ENCODE results near the gene GPR155.

DNA sequence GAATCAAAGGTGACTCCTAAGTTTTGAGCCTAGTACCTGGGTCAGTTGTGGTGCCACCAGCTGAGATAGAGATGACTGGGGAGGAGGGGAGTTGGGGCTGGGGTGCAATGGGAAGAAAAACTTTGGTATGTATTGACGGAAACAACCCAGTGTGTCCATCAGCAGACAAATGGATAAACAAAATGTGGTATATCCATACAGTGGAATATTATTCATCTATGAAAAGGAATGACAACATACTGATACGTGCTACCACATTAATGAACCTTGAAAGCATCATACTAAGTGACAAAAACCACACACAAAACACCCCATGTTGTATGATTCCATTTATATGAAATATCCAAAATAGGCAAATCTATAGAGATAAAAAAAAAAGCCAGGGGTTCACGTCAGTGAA, 41.1 kb upstream of the GPR155 start:
- TF ChIP-seq, protein P1, sequence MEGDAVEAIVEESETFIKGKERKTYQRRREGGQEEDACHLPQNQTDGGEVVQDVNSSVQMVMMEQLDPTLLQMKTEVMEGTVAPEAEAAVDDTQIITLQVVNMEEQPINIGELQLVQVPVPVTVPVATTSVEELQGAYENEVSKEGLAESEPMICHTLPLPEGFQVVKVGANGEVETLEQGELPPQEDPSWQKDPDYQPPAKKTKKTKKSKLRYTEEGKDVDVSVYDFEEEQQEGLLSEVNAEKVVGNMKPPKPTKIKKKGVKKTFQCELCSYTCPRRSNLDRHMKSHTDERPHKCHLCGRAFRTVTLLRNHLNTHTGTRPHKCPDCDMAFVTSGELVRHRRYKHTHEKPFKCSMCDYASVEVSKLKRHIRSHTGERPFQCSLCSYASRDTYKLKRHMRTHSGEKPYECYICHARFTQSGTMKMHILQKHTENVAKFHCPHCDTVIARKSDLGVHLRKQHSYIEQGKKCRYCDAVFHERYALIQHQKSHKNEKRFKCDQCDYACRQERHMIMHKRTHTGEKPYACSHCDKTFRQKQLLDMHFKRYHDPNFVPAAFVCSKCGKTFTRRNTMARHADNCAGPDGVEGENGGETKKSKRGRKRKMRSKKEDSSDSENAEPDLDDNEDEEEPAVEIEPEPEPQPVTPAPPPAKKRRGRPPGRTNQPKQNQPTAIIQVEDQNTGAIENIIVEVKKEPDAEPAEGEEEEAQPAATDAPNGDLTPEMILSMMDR (IDR thresholded peaks at IDR 0.05): no peak
- TF ChIP-seq EZH2 (IDR thresholded peaks at IDR 0.05) (no peak), EZH2phosphoT487 (IDR thresholded peaks at IDR 0.05) (no peak)

All from neural progenitor cell (in vitro differentiated cells).